ENCODE results near the gene TLR5. TPM values are rescaled to one million over a fixed set of nuclear protein-coding genes. Genes with fewer than 3 reads are reported as not detected.

Gene TLR5
- polyA plus RNA-seq, 1 donor (not counting 4 experiments of a cell fraction or from before 2014, with no cell fraction given) = 1.3 TPM

DNA sequence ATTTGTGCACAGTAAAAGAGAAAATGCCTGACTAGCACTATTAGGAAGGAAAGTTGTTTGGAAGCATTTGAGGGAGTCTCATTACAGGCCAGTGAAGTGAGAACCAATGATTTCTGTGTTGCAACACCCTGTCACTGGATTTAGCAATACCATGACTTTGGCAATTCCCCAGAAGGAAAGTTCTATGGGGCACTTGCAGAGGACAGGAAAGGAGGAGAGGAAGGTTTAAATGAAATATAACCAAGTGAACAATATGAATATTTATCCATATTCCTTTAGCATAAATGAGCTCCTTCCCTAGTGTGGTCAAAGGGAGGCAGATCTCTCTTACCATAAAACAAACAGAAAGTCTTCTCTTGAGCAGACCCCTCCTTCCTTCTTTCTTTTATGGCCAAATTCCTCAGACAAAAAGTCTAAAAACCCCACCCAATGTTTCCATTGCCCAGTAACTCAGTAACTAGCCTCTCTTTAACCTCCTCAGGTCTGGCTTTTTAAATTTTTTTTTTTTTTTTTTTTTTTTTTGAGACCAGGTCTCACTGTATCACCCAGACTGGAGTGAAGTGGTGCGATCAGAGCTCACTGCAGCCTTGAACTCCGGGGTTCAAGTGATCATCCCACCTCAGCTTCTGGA lies 5.5 kb downstream of the TLR5 start:
- Histone ChIP-seq H3K4me1 (ENCODE audit: control insufficient read depth, extremely low read depth, insufficient read depth, low read length) (peaks cover 32% of the 10 kb centered on the region), H3K9me3 (ENCODE audit: control insufficient read depth, low read depth, low read length) (no peaks in the 10 kb centered on the region), H3K9me1 (ENCODE audit: control insufficient read depth, extremely low read depth, insufficient read depth, low read length) (peaks cover 2% of the 10 kb centered on the region), H3K79me2 (ENCODE audit: control insufficient read depth, insufficient read depth, low read length) (no peaks in the 10 kb centered on the region), H2AFZ (ENCODE audit: control insufficient read depth, low read length) (no peak overlapping the region), H3K27me3 (ENCODE audit: control insufficient read depth, extremely low read depth, insufficient read depth, low read length) (no peaks in the 10 kb centered on the region), H3K4me2 (ENCODE audit: control insufficient read depth, extremely low read depth, insufficient read depth, low read depth, low read length) (no peak overlapping the region), H4K20me1 (ENCODE audit: control insufficient read depth, extremely low read depth, insufficient read depth, low read length) (no peaks in the 10 kb centered on the region), H3K36me3 (ENCODE audit: control insufficient read depth in 2 of 2, extremely low read depth in 1 of 2, insufficient read depth in 2 of 2, low read length in 2 of 2) (no peaks in the 10 kb centered on the region), H3K27ac (ENCODE audit: control insufficient read depth, insufficient read depth, low read length) (no peak overlapping the region), H3K4me3 (ENCODE audit: control insufficient read depth in 2 of 3, extremely low read depth in 1 of 3, insufficient read depth in 2 of 3, low read depth in 1 of 3, low read length in 3 of 3) (no peak overlapping the region), H3K9ac (ENCODE audit: control insufficient read depth, extremely low read depth, insufficient read depth, low read length) (no peak overlapping the region)
- dilution Hi-C loops (cut with MboI; ENCODE audit: extremely low pct_ligation_motif_present, low sequenced_read_pairs) = no loop called here
- FAIRE-seq = peak; percentile 20
- DNase-seq (ENCODE audit: low read depth, low spot score) = no peak
- TF ChIP-seq EZH2 (IDR thresholded peaks at IDR 0.05; ENCODE audit: low read length) = no peak
- TF ChIP-seq, protein P1, sequence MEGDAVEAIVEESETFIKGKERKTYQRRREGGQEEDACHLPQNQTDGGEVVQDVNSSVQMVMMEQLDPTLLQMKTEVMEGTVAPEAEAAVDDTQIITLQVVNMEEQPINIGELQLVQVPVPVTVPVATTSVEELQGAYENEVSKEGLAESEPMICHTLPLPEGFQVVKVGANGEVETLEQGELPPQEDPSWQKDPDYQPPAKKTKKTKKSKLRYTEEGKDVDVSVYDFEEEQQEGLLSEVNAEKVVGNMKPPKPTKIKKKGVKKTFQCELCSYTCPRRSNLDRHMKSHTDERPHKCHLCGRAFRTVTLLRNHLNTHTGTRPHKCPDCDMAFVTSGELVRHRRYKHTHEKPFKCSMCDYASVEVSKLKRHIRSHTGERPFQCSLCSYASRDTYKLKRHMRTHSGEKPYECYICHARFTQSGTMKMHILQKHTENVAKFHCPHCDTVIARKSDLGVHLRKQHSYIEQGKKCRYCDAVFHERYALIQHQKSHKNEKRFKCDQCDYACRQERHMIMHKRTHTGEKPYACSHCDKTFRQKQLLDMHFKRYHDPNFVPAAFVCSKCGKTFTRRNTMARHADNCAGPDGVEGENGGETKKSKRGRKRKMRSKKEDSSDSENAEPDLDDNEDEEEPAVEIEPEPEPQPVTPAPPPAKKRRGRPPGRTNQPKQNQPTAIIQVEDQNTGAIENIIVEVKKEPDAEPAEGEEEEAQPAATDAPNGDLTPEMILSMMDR (optimal IDR thresholded peaks at IDR 0.05 in 1 of 3, IDR thresholded peaks at IDR 0.05 in 1 of 3, conservative IDR thresholded peaks at IDR 0.05 in 1 of 3; ENCODE audit: extremely low read depth in 1 of 3, insufficient read depth in 2 of 3, low read length in 3 of 3) = no peak

GRCh38 chr1:223136086-223136485 lies 7.0 kb downstream of the TLR5 start:
- no peak overlapping the region for H2AFZ ChIP-seq (ENCODE audit: control insufficient read depth, low read length)
- H3K27ac ChIP-seq (ENCODE audit: control insufficient read depth, insufficient read depth, low read length) = no peak overlapping the region
- no peak for DNase-seq (ENCODE audit: low read depth, low spot score)
- no peak overlapping the region for H3K4me3 ChIP-seq (ENCODE audit: control insufficient read depth in 2 of 3, extremely low read depth in 1 of 3, insufficient read depth in 2 of 3, low read depth in 1 of 3, low read length in 3 of 3)
- H3K9ac ChIP-seq (ENCODE audit: control insufficient read depth, extremely low read depth, insufficient read depth, low read length) = no peak overlapping the region
- no peak overlapping the region for H3K4me2 ChIP-seq (ENCODE audit: control insufficient read depth, extremely low read depth, insufficient read depth, low read depth, low read length)
- peaks cover 32% of the 10 kb centered on the region for H3K4me1 ChIP-seq (ENCODE audit: control insufficient read depth, extremely low read depth, insufficient read depth, low read length)
- no peaks in the 10 kb centered on the region for H3K79me2 ChIP-seq (ENCODE audit: control insufficient read depth, insufficient read depth, low read length)
- no peaks in the 10 kb centered on the region for H4K20me1 ChIP-seq (ENCODE audit: control insufficient read depth, extremely low read depth, insufficient read depth, low read length)
- no peak for FAIRE-seq
- TF ChIP-seq, protein P1 (optimal IDR thresholded peaks at IDR 0.05 in 1 of 3, IDR thresholded peaks at IDR 0.05 in 1 of 3, conservative IDR thresholded peaks at IDR 0.05 in 1 of 3; ENCODE audit: extremely low read depth in 1 of 3, insufficient read depth in 2 of 3, low read length in 3 of 3) = no peak
- no peak for TF ChIP-seq EZH2 (IDR thresholded peaks at IDR 0.05; ENCODE audit: low read length)
- peaks cover 2% of the 10 kb centered on the region for H3K9me1 ChIP-seq (ENCODE audit: control insufficient read depth, extremely low read depth, insufficient read depth, low read length)
- H3K36me3 ChIP-seq (ENCODE audit: control insufficient read depth in 2 of 2, extremely low read depth in 1 of 2, insufficient read depth in 2 of 2, low read length in 2 of 2) = no peaks in the 10 kb centered on the region
- no peaks in the 10 kb centered on the region for H3K9me3 ChIP-seq (ENCODE audit: control insufficient read depth, low read depth, low read length)
- dilution Hi-C loops (cut with MboI; ENCODE audit: extremely low pct_ligation_motif_present, low sequenced_read_pairs) = no loop called here
- no peaks in the 10 kb centered on the region for H3K27me3 ChIP-seq (ENCODE audit: control insufficient read depth, extremely low read depth, insufficient read depth, low read length)
